LHCN-M2 (cell line): Measurements from ENCODE around the gene OSBPL10. TPM values are rescaled to one million over a fixed set of nuclear protein-coding genes. Genes with fewer than 3 reads are reported as not detected.

ENCODE experiments used
- DNase-seq: peaks from one replicate; pipeline ENCODE4 v3.0.0-alpha.2; 2012; ENCODE audit warnings: low read depth
- total RNA-seq: library from RNA; depleted of rRNA; stranded (reverse); fragments of >200 nt; gene quantifications from 2 replicates; pipeline ENCODE4 v1.2.3, GENCODE V29; 2014

The OSBPL10 gene
- total RNA-seq, 1 experiment from 2014 or later, result 48.2 TPM

DNA sequence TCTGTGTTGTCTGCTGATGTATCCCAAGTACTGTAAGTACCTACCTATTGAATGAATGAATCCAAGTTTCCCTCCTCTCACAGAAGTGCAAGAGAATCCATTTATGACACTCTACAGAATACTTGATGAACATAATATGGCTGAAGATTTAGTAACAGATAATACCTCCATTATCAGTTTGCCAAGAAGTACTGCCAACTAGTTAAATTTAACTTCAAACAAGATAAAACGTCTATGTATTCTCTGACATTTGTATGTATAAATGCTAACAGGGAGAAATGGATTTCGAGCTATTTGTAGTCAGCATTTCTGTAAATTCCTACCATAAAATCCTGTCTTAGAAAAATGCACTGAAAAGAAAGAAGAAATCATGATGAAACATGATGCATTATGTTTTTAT, 230.7 kb downstream of the OSBPL10 start:
- DNase-seq, result no peak

DNA sequence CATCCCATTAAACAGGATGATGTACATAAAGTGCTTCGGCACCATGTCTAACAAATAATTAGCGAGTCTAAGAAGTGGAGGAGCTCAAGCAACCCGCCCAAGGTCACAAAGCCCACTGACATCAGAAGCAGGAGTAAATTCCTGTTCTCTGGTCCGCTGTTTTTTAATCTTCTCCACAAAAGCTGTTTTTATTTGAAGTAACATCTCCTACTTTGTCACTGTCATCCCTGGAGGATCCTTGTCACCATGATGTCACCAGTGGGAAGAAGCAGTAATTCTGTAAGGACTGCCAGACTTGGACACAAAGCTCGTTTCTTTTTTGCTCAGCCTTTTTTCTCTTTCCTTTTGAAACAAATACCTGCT, 232.1 kb downstream of the OSBPL10 start:
- no peak for DNase-seq

DNA sequence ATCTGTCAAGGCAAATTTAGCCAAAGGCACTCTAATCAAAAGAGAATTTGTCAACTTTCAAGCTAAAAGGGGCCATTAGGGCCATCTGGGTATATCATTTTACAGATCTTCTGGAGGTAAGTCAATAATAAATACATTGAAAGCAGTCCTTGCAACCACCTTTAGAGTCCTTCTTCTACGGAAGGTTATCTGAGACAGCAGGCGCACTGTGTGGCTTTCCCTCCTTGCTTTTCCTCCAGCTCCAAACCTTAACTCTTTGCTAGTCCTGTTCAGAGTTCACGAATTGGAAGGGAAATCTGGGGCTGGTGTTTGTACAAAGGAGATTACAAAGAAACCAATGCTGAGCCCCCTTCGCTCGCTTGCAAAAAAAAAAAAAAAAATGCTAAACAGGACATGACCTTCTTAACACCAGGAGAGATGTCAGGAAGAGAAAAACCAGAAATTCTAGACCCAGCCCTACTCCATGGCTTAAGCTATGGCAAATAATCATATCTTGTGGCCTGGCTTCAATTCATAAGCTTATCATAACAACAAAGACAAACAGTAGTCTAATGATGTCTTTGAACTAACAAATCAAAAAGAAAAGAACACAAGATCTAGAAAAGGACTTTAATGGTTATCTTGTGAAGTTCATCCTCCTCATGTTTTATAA, 232.7 kb downstream of the OSBPL10 start:
- no peak for DNase-seq

DNA sequence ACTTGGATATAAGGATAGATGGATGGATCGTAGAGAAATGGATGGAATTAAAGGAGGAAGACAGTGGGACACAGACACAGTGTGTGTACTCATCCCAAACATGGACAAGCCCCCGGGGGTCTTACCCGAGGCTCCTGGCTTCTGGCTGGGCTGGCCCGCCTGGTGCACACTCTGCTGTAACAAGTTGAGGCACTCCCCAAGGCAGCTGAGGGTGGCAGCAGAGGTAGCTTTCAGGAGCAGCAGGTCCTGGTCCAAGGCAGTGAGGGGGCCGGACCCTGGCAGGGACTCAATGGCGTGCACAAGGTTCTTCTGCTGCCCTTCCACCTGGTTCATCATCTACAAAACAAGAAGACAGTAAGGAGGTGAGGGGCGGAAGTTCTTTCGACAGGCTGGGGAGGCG, 233.3 kb downstream of the OSBPL10 start:
- no peak for DNase-seq

DNA sequence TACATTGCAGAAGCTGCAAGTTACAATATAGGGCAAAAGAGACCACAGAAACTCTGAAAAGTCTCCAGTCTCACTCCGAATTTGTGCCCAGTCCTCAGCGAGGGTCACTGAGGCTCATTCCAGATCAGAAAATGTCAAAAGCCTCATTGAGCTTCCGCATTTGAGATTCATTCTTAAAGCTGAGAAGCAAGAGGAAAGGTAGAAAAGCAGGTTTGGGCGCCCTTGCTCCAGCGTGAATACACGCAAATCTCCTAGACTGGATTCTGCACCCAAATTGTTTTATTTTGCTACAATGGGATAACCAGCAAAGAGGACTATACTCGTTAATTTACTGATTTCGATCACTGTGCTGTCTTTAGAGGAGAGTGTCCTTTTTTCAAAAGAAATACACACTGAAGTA, 236.1 kb downstream of the OSBPL10 start:
- DNase-seq, result no peak

DNA sequence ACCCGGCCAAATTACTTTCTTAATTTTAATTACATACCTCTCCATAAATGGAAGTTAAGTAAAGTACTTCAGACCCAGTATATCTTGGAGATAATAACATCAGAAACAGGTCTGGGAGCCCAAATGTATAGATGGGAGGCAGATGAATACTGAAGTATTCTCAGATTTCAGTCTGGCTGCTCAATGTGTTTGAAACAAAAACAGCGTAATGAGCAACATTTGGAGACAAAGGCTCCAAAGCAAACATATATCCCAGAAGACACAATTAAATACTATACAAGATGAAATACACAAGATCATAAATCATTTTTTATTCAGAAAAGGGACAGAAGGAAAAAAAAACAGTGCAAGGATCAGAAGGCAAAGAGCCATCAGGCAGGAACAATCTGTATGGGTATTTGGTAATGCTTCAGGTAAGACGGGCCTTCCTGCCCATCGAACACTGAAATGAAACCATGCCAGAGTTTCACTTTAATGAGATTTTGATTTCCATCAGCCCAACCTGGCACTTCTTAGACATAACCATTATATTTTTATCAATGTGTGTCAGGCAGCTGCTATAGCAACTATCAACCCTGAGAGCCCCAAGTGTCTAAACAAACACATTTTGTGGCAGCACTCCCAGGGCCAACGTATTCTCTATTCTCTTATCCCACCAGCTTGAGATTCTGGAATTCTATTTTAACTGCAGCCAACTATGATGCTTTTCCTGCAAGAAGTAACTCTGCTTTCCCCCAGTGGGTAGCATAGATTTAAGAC, 237.6 kb downstream of the OSBPL10 start:
- no peak for DNase-seq

DNA sequence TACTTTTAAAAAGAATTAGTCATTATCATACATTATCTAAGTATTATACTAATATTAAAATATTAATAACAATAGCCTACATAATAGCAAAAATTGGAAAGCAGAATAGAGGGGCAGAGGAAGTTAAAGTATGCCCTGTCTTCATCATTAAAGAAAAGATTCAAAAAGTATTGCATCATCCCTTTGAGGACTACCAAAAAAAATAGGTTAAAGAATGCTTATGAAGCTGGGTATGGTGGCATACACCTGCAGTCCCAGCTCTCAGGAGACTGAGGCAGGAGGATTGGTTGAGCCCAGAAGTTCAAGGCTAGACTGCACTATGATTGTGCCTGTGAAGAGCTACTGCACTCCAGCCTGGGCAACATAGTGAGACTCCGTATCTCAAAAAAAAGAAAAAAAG, 240.7 kb downstream of the OSBPL10 start:
- DNase-seq, result no peak

DNA sequence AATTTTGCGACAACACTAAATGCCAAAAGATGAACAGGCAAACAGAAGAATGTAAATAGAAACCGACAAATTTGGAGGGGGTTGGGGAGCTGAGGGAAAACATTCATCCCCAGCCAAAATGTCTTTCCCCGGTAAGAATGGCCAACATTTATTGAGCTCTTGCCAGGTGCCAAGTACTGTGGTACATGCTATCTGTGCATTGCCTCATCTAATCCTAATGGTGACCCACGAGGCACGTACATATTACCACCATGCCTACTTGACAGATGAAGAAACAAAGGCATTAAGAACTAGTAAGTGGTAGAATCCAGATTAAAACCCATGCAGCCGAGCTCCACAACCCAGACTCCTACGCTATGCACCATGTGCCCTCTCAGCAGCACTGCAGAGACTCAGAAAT, 242.7 kb downstream of the OSBPL10 start:
- no peak for DNase-seq

DNA sequence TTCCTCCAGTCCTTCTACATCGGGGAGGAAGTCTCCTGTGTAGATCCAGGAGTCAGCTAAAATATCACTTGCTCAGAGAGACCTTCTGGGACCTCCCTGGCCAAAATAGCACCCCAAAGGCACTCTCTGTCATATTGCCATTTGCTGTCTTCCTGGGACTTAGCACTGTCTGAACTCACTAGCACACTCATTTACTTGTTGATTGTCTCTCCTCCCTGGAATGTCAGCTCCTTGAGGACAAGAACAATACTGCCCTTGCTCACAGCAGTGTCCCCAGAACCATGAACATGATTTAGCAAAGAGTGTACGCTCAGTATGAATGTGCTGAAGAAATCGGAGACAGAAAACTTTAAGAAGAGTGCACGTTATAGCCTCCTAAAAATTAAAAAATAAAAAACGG, 245.4 kb downstream of the OSBPL10 start:
- no peak for DNase-seq

DNA sequence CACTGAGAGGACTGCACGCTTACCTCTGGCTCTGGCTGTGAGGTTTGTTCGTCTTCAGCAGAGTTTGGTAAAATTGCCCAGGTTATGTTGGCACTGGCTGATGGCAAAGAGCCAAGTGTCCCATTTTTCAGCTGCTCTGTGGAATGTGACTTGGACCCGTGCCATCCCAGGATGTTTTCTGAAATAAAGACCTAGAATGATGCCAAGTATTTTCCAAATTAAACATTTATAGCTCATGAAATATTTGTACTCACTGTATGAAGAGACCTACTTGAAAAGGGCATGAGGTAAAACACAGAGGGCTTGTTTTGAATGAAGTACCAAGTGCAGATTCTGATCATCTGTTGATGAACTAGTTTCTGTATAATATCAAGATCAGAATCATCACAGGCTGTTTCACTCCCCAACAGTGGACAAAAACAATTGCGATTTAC, 247.8 kb downstream of the OSBPL10 start:
- peak; percentile 39 for DNase-seq

DNA sequence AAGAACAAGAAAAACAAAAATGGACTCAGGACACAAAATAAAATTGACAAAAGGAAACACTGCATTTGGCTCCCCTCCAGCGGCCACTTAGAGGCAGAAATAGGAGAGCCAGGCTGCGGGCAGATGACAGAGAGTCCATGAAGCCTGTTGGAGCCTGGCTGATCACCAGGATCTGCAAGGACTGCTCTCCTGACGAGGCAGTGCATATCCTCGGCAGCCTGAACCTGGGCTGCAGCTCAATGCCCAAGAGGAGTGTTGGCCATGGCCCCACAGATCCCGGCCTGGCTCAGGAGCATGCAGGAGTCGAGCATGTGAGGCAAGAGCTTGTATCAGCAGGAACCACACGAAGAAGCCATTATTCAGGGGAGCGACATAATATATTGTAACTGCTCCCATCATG, 248.5 kb downstream of the OSBPL10 start:
- no peak for DNase-seq

DNA sequence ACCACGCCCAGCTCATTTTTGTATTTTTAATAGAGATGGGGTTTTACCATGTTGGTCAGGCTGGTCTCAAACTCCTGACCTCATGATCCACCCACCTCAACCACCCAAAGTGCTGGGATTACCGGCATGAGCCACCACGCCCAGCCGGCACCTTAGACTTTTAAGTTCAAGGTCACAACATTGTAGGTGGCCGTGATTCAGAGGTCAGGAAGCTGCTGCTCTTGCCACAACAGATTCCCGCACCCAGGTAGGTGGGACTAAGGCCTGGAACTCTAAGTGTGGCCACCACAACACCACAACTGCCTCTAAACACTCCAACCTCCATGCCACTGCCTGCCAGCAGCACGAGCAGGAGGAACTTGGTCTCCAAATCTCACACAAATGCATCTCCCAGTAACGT, 251.5 kb downstream of the OSBPL10 start:
- DNase-seq, result no peak

DNA sequence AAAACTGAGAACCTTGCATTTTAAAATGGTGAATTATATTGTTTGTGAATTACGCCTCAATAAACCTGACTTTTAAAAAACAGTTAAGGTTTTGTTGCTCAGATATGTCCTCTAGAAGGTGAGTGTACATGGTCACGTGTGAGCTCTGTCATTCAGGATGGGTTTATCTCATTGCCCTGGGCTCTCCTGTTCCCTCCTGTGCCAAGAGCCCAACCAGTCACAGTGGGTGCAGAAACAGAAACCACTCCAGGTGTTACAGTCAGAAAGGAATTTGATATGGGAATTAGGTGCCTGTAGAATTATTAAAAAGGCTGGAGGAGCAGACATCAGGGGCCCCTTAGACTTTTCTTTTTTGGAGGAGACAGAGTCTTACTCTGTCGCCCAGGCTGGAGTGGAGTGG, 252.0 kb downstream of the OSBPL10 start:
- DNase-seq, result no peak

DNA sequence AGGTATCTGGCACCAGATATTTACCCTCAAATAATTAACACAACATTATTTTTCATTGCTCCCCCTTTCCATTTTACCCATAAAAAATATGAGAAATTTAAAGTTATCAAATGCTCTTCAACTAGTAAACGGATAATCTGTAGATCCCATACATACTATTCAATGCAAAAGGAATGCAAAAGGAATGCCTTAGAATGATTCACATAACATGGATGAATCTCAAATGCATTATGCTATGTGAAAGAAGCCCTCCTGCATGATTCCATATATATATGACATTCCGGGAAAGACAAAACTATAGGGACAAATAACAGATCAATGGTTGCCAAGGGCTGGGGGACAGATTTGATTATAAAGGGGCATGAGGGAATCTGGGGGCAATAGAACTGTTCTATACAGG, 252.7 kb downstream of the OSBPL10 start:
- no peak for DNase-seq

DNA sequence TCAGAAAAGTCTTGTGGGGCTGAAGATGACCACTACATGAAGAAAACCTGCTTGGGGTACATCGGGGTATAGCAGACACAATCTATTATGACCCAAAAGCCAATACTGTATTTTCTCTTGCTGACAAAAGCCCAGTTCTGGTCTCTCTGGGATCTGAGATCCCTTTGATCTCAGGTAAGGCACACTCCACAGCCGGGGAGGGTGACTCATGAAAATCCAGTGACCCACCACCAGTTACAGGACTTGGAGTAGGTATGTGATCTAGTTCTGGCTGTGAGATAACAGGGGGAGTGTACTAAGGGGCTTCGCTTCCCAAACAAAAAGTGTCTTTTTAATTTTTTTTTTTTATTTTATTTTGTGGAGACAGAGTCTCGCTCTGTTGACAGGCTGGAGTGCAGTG, 255.1 kb downstream of the OSBPL10 start:
- no peak for DNase-seq

DNA sequence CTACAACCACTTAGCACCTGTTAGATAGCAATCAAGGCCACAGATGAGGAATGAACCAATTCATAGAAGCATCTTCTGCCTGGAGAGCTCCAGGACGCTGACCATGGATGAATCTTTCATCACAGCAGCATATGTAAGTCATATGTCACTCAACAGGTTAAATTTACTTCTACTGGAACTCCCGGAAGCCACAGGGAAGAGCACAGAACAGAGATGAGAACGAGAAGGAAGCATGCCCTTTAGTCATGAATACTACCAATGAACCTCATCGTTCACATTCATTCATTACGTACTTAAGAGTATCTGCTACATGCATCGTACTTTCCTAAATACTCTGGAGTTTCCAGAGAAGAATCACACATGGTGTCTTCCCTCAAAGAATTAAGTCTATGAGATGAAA, 255.5 kb downstream of the OSBPL10 start:
- no peak for DNase-seq

DNA sequence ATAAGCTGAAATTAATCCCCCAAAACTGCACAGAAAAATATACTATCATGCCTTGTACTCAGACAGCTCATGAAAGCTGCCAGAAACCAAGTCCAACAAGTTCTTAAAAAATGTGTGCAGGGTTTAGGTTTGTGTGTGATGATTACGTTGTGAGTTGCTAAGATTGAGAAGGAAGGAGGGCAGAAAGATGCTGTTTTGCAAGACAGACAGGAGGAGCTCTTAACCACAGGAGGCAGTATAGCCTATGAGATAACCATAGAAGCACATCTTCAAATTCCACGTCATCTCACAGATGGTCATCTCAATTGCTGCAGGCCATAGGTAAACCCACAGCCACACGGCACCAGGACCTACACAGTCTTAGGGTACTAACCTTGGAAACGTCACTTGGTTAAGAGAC, 256.4 kb downstream of the OSBPL10 start:
- peak; percentile 30 for DNase-seq

DNA sequence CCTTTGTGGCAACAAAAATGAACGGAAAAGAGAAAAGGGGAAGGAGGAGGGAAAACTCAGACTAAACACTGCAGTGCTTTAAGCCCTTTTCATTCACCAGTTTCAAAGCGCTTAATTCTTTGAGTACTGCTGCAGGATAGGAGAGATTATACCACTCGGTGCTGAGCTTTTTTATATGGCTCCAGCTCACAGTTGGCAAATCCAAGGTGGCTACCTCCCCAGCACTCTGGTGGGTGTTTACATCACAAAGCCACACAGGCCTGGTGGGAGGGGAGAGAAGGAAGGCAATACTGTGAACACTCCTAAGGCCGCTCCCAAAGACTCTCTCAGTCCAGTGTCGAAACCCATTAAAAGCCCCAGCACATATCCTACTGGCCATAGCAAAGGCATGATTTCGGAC, 256.9 kb downstream of the OSBPL10 start:
- no peak for DNase-seq

DNA sequence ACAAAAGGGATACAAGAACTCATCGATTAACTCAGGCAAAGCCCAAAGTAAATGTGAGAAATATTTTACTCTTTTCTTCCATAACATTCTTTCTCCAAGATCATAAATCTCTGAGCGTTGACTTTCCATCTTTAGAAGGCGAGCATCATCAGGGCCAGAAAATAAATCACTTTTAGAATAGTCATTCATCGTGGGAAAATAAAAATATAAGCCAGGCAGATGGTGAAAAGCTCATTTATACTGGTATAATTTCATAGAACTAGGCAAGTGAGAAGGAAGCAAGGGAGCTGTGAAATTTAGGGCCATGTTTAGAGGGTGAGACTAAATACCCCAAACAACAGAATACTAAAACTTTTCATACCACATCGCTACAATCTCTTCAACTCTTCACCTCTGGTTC, 257.4 kb downstream of the OSBPL10 start:
- no peak for DNase-seq

DNA sequence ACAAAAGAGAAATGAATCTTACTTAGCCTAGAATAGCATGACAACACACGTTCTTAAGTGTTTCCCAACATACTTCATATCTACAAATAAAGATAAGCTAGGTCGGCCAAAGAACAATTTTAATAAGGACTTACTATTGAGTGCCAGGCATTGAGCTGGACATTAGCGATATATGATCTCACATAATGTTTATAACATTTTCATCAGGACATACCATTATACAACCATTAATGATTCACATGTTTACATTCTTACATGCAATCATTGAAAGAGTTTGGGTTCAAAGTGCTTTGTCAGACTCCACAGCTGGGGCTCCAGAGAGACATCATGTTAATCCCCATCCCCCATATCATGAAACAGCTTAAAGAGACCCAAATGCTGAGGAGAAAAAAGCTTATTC, 259.4 kb downstream of the OSBPL10 start:
- DNase-seq, result no peak

DNA sequence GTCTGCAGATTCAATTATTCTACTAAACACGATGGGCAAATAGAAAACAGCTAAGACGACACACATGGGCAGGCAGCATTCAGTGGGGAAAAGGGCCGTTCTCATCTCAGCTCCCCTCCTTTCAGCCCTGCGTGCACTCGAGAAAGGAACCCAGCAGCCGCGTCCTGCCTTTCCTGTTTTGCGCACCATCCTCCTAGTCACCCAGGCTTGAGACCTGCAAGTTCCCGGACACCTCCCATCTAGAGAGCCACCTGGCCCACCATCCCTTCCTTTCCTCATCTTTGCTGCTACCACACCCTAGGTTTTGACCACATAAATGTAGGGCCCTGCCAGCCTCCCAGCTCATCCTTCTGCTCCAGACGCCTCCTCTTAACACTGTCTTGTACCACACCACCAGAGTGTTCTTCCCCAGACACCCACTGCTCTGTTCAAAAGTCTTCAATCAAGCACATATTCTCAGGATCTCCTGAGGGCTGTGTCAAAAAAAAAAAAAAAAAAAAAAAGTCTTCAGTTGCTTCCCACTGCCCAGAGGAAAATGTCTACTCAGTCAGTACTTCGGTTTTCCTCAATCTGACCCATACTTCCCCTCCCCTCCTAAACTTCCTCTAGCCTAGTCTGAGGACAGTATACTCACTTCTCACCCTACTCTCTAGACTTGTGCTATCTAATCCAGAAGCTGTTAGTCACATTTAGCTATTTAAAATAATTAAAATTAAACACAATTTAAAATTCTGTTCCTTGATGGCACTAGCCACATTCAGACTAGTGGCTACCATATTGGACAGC, 266.4 kb downstream of the OSBPL10 start:
- DNase-seq, result no peak

DNA sequence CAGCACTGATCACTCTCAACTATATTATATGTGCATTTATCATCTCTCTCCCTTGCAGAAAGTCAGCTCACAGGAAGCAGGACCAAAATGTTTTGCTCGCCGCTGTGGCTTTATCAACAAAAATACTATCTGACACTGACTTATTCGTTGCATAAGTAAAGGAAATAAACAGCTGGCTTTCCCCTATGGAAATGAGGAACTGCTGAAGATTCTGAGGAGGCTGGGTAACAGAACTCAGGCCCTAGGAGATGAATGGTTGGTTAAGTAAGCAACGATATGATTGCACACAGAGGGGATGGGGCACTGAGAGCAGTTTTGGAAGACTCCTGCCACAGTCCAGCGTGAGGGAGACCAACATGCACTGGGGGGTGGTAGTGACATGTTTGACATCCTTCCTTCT, 267.2 kb downstream of the OSBPL10 start:
- DNase-seq, result no peak
